CD14-positive monocyte (primary cell): ENCODE data around the gene PAPPA2. TPM values are rescaled to one million over a fixed set of nuclear protein-coding genes. Genes with fewer than 3 reads are reported as not detected.

Source experiments
- DNase-seq, 3 donors: peaks; one replicate each; pipeline ENCODE4 v3.0.0-alpha.2; 2011 to 2022
- H2AFZ ChIP-seq: 2 replicates; pipeline ENCODE4 v1.6.0; 2012; ENCODE audit warnings: mild to moderate bottlenecking, low read depth, low read length, inconsistent platforms; ENCODE audit not compliant: insufficient read depth, poor library complexity, severe bottlenecking
- H3K27ac ChIP-seq, 2 donors: 1 replicate in 1 of 2; 2 replicates in 1 of 2; pipeline ENCODE4 v1.5.1; 2012 to 2013; ENCODE audit warnings: low read length in 2 of 2, control low read depth in 1 of 2, inconsistent platforms in 1 of 2, low read depth in 1 of 2, mild to moderate bottlenecking in 1 of 2
- H3K27me3 ChIP-seq, 2 donors: one replicate each; pipeline versions ENCODE4 v1.6.0 to v1.6.1; 2011 to 2013; ENCODE audit warnings: low read length in 2 of 2; ENCODE audit not compliant: control insufficient read depth in 2 of 2, insufficient read depth in 2 of 2
- H3K36me3 ChIP-seq, 2 donors: replicated peaks in 1 of 2; 1 replicate in 1 of 2; 2 replicates in 1 of 2; pipeline versions ENCODE4 v1.5.1 to v1.6.1; 2012 to 2013; ENCODE audit warnings: low read length in 2 of 2, control low read depth in 1 of 2, inconsistent platforms in 1 of 2, mild to moderate bottlenecking in 1 of 2; ENCODE audit not compliant: insufficient read depth in 2 of 2, control insufficient read depth in 1 of 2
- H3K4me1 ChIP-seq, 2 donors: 1 replicate in 1 of 2; 2 replicates in 1 of 2; pipeline versions ENCODE4 v1.5.1 to v1.6.1; 2012 to 2013; ENCODE audit warnings: low read length in 2 of 2, control low read depth in 1 of 2, inconsistent platforms in 1 of 2, mild to moderate bottlenecking in 1 of 2, moderate library complexity in 1 of 2; ENCODE audit not compliant: insufficient read depth in 2 of 2, control insufficient read depth in 1 of 2
- H3K4me2 ChIP-seq: replicated peaks from 2 replicates; pipeline ENCODE3; 2012; ENCODE audit warnings: low read length, moderate library complexity, mild to moderate bottlenecking; ENCODE audit not compliant: poor library complexity, severe bottlenecking; ENCODE audit errors: extremely low read depth
- H3K4me3 ChIP-seq, 3 experiments: fragments of 200-600 bp in 1 of 3; sonication (generic) in 1 of 3; replicated peaks in 1 of 3; 1 replicate in 2 of 3; 2 replicates in 1 of 3; pipeline ENCODE4 v1.5.1; 2011 to 2013; ENCODE audit warnings: low read length in 3 of 3, mild to moderate bottlenecking in 3 of 3, control low read depth in 2 of 3, low read depth in 2 of 3, inconsistent platforms in 1 of 3, moderate library complexity in 1 of 3
- H3K79me2 ChIP-seq: 2 replicates; pipeline ENCODE4 v1.6.0; 2012; ENCODE audit warnings: mild to moderate bottlenecking, control low read depth, inconsistent platforms, low read length, moderate library complexity; ENCODE audit not compliant: insufficient read depth
- H3K9ac ChIP-seq: 2 replicates; pipeline ENCODE4 v1.6.0; 2017; ENCODE audit warnings: low read length, mild to moderate bottlenecking; ENCODE audit not compliant: insufficient read depth, poor library complexity, severe bottlenecking
- H3K9me3 ChIP-seq, 2 donors: replicated peaks in 1 of 2; 1 replicate in 1 of 2; 2 replicates in 1 of 2; pipeline versions ENCODE4 v1.5.1 to v1.6.1; 2012 to 2013; ENCODE audit warnings: low read length in 2 of 2, control low read depth in 1 of 2; ENCODE audit not compliant: control insufficient read depth in 1 of 2, insufficient read depth in 1 of 2
- H4K20me1 ChIP-seq: 2 replicates; pipeline ENCODE4 v1.6.0; 2012; ENCODE audit warnings: mild to moderate bottlenecking, low read length, control low read depth, moderate library complexity; ENCODE audit not compliant: insufficient read depth
- H3K27ac Mint-ChIP-seq, 7 donors: one replicate each; pipeline ENCODE4 v1.8.0; 2020; ENCODE audit warnings: mild to moderate bottlenecking in 7 of 7, mixed read lengths in 7 of 7, moderate library complexity in 6 of 7, inconsistent platforms in 2 of 7
- H3K27me3 Mint-ChIP-seq, 3 donors: one replicate each; pipeline ENCODE4 v1.8.0; 2021 to 2022; ENCODE audit warnings: low read depth in 3 of 3, mild to moderate bottlenecking in 3 of 3, mixed read lengths in 3 of 3, moderate library complexity in 3 of 3, inconsistent platforms in 1 of 3
- H3K36me3 Mint-ChIP-seq, 2 donors: one replicate each; pipeline ENCODE4 v1.8.0; 2020; ENCODE audit warnings: mixed read lengths in 2 of 2, inconsistent platforms in 1 of 2, mild to moderate bottlenecking in 1 of 2
- H3K4me1 Mint-ChIP-seq: one replicate; pipeline ENCODE4 v1.8.0; 2020; ENCODE audit warnings: mild to moderate bottlenecking, mixed read lengths
- H3K4me3 Mint-ChIP-seq, 2 donors: one replicate each; pipeline ENCODE4 v1.8.0; 2020; ENCODE audit warnings: mild to moderate bottlenecking in 2 of 2, mixed read lengths in 2 of 2, moderate library complexity in 1 of 2
- H3K9me3 Mint-ChIP-seq, 7 donors: one replicate each; pipeline ENCODE4 v1.8.0; 2020 to 2022; ENCODE audit warnings: mixed read lengths in 7 of 7, mild to moderate bottlenecking in 6 of 7, moderate library complexity in 6 of 7, inconsistent platforms in 2 of 7
- CTCF ChIP-seq: fragments of 200-600 bp; IDR thresholded peaks from one replicate; pipeline ENCODE4 v1.8.0; 2022; ENCODE audit warnings: antibody characterized with exemption, mild to moderate bottlenecking
- whole genome bisulfite sequencing: methylation state at CpG from one replicate; pipeline ENCODE4 v1.1.5; 2013; ENCODE audit warnings: missing lambda C conversion rate; ENCODE audit not compliant: insufficient coverage; 5-methylcytosine and 5-hydroxymethylcytosine counted together
- intact Hi-C, 2 donors: fragments of 100-400 bp; cut with micrococcal nuclease; formaldehyde crosslinking; loops; one replicate each; pipeline versions ENCODE4 v1.15.0 to v1.15.1; 2023
- polyA plus RNA-seq, 3 donors: library from polyadenylated mRNA; depleted of rRNA in 1 of 3; unstranded in 2 of 3; stranded (reverse) in 1 of 3; fragments of 300-500 nt in 2 of 3; fragments of >200 nt in 1 of 3; fragmentation: Illumina TruSeq in 2 of 3; gene quantifications; 1 replicate in 2 of 3; 2 replicates in 1 of 3; pipeline ENCODE4 v1.2.3, GENCODE V29; 2012 to 2021

Gene PAPPA2
- polyA plus RNA-seq, 3 donors = not detected

- Histone ChIP-seq H3K9me3 (no peaks in the 10 kb centered on the region), H3K9ac (no peak overlapping the region), H4K20me1 (no peaks in the 10 kb centered on the region), H3K4me2 (no peak overlapping the region), H3K4me3 (no peak overlapping the region), H2AFZ (no peak overlapping the region), H3K27me3 (no peaks in the 10 kb centered on the region), H3K4me1 (no peaks in the 10 kb centered on the region), H3K79me2 (no peaks in the 10 kb centered on the region), H3K27ac (no peak overlapping the region), H3K36me3 (no peaks in the 10 kb centered on the region)
- Mint-ChIP-seq H3K4me3 (no peak overlapping the region), H3K36me3 (no peaks in the 10 kb centered on the region), H3K4me1 (no peaks in the 10 kb centered on the region), H3K27ac (no peak overlapping the region), H3K9me3 (no peaks in the 10 kb centered on the region), H3K27me3 (peaks cover 0 to 13% (median 0%) of the 10 kb centered on the region in 3 donors)
- intact Hi-C loops = loop anchor here in 1 of 2 donors (10.0 kb wide), 1 partner anchor 514 kb away; no protein-coding TSS in a partner anchor
- DNase-seq = no peak
- WGBS = 93% methylated on average over 2 of the region's 3 CpGs
- no peak for TF ChIP-seq CTCF
Measured at GRCh38 chr1:176888471-176889032, 425.6 kb downstream of the PAPPA2 start.

DNA sequence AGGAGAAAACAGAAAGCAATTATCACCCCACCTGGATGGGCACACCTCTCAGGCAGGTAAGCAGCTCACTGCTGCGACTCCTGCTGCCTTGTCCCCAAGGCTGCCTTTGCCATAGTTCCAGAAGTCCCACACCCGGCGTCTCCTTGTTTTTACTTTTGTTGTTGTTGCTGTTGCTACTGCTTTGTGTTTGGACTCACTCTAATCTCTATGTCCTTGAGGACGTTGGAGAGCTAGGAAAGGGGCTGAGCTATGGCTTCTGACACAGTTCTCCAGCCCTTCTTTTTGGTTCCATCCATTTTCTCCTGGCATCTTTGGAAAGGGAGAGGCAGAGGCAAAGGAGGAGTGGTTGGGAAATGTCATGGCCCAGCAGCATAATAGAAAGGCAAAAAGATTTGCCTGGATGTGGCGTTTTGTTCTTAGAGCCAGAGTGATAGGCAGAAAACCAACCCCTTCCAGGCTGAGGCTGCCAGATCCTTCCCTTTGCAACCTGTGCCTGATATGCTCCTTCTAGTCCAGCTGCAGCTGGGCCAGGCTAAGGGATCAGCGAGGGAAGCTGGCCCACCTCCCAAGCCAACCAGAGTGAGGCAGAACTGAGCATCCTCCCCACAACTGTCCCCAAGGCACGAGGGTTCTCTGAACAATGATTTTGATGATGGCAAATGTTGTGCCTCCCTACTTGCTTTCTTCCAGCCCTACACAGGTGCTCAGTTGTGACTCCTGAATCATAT lies 430.8 kb downstream of the PAPPA2 start:
- no peaks in the 10 kb centered on the region for H3K36me3 ChIP-seq
- H3K4me3 ChIP-seq = no peak overlapping the region
- H3K79me2 ChIP-seq = no peaks in the 10 kb centered on the region
- no peak overlapping the region for H3K4me2 ChIP-seq
- no peak for DNase-seq
- H3K4me1 ChIP-seq = no peaks in the 10 kb centered on the region
- Mint-ChIP-seq H3K4me1 (peaks cover 7% of the 10 kb centered on the region), H3K27ac (peak overlapping the region in 1 of 7 donors; percentile 20), H3K36me3 (no peaks in the 10 kb centered on the region), H3K27me3 (peaks cover 1 to 12% (median 6%) of the 10 kb centered on the region in 3 donors), H3K4me3 (no peak overlapping the region), H3K9me3 (no peaks in the 10 kb centered on the region)
- H3K27ac ChIP-seq = no peak overlapping the region
- H3K9me3 ChIP-seq = no peaks in the 10 kb centered on the region
- H4K20me1 ChIP-seq = no peaks in the 10 kb centered on the region
- TF ChIP-seq CTCF = no peak
- intact Hi-C loops = no loop called here
- WGBS = no CpG with 5 or more reads among the region's 7 CpGs
- H2AFZ ChIP-seq = no peak overlapping the region
- no peaks in the 10 kb centered on the region for H3K27me3 ChIP-seq
- no peak overlapping the region for H3K9ac ChIP-seq
